Right ventricle myocardium superior (tissue), 1 donor: Measurements from ENCODE around the gene REX1BD. TPM values are rescaled to one million over a fixed set of nuclear protein-coding genes. Genes with fewer than 3 reads are reported as not detected.
"Not testable (repeated sequence)": the region's sequence is repeated elsewhere in the genome, so short reads cannot be mapped to it uniquely, and the experiment has no call there.

ENCODE experiments used
- ATAC-seq: fragments of 200-7000 bp; cut with Tn5 transposase; one replicate; pipeline ENCODE4 v1.9.1; 2020; ENCODE audit warnings: mild to moderate bottlenecking; ENCODE audit not compliant: poor library complexity
- DNase-seq: peaks from one replicate; pipeline ENCODE4 v3.0.0-alpha.2; 2020
- intact Hi-C: fragments of 100-400 bp; cut with DNase I; formaldehyde crosslinking; loops from one replicate; pipeline ENCODE4 v1.11.2; 2022
- long read RNA-seq: library from polyadenylated mRNA; unstranded; transcript quantifications from one replicate; pipeline ENCODE4 v2.0.0, GENCODE V29; 2021
- total RNA-seq: library from RNA; stranded (reverse); fragmentation: NEBNext Ultra II Directional; extraction: Animal tissue kit (Norgen Biotek cat#: 25700); gene quantifications from one replicate; pipeline ENCODE4 v1.2.1, GENCODE V29; 2021
- donor health status: DM: no; HTN: yes; CAD: no; lungs with severe emphysema.

Gene REX1BD
- total RNA-seq = 94.8 TPM
- long read RNA-seq, transcript REX1BD-205 (4 exons, 1,081 nt) = minor isoform, 18 of 143 reads
- long read RNA-seq, transcript REX1BD-201 (5 exons, 839 nt) = major isoform, 51 of 143 reads
- long read RNA-seq, transcript REX1BD-202 (5 exons, 702 nt) = minor isoform, 24 of 143 reads
- long read RNA-seq, partial matches to known transcripts = 41 of 143 reads
- long read RNA-seq, other reads (novel, unspliced or antisense) = 2 of 143 reads

- peak; percentile 94 for DNase-seq
- intact Hi-C loops = no loop called here
- ATAC-seq = peak; percentile 92
These were observed at the start of gene REX1BD for GRCh38 chr19:18588611-18589379. REX1BD (plus strand) TSS chr19:18588798; CDS start chr19:18588802, 4 bp downstream.

DNA sequence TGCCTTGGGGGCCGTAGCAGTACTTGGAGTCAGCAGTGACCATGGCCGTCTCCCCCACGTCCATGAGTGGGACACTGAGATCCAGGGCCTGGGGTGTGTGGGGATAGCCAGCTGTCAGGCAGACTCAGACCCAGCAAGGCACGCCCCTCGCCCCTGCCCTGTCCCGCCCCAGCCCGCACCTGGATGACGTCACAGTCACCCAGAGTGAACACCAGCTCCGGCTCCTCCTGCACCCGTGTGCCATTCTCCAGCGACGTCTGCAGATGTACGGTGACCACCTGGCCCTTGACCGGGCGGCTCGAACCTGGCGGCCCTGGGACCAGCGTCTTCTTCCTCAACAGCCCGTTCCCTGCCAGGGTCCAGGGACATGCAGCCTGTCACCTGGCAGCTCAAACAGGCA is 49.2 kb upstream of the REX1BD start:
- intact Hi-C loops = no loop called here
- ATAC-seq (no peak), DNase-seq (no peak)

DNA sequence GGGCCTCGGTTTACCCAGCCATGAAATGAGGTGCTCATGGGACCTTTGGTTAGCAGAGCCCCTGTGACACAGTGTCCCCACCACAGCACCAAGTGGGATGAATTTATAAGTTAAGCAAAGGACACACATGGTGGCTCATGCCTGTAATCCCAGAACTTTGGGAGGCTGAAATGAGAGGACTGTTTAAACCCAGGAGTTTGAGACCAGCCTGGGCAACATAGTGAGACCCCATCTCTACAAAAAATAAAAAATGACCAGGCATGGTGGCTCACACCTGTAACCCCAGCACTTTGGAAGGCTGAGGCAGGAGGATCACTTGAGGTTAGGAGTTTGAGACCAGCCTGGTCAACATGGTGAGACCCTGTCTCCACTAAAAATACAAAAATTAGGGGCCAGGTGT is 48.4 kb upstream of the REX1BD start:
- intact Hi-C loops, ATAC-seq, DNase-seq: not testable (repeated sequence)

- no peak for DNase-seq
- no peak for ATAC-seq
- intact Hi-C loops = no loop called here
These were observed 47.2 kb upstream of the REX1BD start for GRCh38 chr19:18541258-18541991.

DNA sequence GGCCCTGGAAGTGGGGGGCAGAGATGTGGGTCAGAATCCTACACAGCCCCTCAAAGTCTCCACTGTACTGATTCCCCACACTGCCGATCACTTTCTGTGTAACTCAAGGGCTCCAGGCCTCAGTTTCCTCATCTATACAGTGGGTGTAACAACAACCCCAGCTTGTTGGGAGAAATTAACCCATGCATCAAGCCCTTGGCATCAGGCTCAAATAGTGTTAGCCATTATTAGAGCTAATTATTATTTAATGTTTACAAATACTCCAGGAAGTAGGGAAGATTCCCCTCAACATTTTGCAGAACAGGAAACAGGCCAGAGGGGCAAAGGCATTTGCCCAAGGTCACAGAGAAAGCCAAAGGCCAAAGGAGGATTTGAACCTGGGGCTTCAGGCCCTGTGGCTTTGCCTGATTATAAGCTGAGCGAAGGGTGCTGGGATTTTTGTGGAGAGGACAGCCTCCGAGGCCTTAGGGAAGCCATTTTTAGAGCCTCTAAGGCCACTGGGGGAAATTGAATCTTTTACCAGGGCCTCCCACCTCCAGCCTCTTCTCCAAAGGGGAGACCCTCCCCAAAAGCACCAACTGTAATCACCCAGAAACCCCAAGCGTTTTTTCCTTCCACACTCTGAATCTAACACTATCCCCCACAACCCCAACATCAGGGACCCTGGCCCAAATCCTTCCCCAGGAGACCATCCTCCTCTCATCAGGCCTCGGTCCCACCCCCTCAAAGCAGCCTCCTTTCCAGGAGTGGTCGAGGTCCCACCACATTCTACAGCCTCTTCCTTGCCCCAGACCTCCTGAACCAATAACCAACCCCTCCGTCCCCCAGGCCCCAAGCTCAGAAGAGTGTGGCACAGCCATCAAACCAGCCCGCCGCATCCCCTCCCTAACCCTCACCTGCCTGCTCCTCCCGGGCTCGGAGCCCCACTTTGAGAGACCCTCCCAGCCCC is 46.3 kb upstream of the REX1BD start:
- intact Hi-C loops = no loop called here
- ATAC-seq (no peak), DNase-seq (no peak)

DNA sequence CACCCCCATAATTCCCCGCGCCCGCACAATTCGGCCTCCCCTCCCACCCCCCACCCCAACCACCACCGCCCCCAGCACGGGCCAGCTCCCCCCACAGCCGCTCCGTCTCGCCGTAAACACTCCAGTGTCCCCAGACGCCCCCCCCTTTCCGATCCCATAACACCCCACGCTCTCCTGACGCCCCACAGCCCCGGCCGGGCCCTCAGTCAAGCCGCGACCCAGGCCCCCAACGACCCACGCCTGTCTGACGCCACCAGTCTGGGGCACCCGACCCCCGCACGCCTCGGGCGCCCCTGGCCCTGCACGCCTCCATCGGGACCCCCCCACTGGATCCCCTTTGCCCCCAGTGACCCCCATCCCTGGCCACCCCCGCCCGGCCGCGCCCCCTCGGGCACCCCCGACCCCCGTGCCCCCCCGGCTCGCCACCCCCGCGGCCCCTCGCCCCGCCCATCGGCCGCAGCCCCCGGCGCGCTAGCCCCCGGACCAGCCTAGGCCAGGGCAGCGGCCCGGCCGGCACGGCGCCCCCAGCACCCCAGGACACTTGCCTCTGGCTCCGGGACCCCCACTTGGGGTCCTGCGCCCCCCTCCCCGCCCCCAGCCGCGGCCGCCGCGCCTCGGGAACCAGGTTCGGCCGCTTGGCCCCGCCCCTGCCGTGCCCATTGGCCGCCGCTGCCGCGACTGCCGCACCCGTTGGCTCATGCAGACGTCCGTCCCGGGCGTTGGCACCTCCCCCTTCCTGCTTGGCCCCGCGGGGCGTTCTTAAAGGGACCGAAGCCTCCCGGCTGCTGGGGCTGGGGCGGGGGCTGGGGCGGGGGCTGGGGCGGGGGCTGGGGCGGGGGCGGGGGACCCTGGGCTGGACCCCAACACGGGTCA is 45.4 kb upstream of the REX1BD start, which contains the start of gene FKBP8:
Gene FKBP8 (minus strand): TSS at position 633 of the 873 bp plus-strand sequence. CDS start 1,603 bp downstream, outside the sequence.
- intact Hi-C loops = no loop called here
- DNase-seq (peak; percentile 97), ATAC-seq (peak; percentile 99)

DNA sequence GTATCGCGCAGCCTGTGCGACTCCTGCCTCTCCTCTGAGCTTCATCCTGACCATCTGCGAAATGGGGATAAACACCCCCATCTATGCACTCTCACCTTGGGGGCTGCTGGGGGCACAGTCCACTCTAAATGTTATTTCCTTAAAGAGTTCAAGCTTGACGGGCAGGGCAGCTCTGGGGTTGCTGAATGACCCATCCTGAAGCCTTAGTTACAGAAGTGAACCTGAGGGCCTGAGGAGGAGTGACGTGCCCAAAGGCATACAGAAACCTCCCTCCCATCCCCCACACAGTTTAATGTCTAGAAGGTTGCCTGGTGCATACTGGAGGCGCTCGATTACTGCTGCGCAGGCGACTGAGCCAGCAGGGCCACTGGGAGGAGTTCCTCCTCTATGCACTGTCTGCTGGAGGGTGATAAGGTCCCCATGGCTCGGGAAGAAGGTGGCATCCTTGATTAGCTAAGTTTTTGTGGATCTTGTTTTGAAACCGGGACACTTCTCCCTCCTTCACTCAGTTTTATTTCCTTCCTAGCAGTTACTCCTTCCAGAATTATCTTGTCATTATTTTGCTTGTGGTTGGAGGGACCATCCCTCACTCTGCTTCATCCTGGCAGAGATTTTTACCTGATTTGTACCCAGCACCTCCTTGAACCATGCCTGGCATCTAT is 44.7 kb upstream of the REX1BD start:
- DNase-seq = peak; percentile 64

GRCh38 chr19:18551631-18552030 is 37.0 kb upstream of the REX1BD start:
- intact Hi-C loops = no loop called here
- no peak for ATAC-seq
- no peak for DNase-seq

More for the DNA sequence above, 44.7 kb upstream of the REX1BD start:
- ATAC-seq = peak; percentile 58
- intact Hi-C loops = no loop called here

- peak; percentile 99 for DNase-seq
- intact Hi-C loops = no loop called here
- peak; percentile 99 for ATAC-seq
These were observed 31.0 kb upstream of the REX1BD start, which contains the start of gene KXD1 for GRCh38 chr19:18557411-18558201. KXD1 (plus strand) TSS chr19:18557870; CDS start chr19:18562057, 4,187 bp downstream.

GRCh38 chr19:18558202-18558555 is 30.4 kb upstream of the REX1BD start:
- ATAC-seq (no peak), DNase-seq (no peak)
- intact Hi-C loops = no loop called here

DNA sequence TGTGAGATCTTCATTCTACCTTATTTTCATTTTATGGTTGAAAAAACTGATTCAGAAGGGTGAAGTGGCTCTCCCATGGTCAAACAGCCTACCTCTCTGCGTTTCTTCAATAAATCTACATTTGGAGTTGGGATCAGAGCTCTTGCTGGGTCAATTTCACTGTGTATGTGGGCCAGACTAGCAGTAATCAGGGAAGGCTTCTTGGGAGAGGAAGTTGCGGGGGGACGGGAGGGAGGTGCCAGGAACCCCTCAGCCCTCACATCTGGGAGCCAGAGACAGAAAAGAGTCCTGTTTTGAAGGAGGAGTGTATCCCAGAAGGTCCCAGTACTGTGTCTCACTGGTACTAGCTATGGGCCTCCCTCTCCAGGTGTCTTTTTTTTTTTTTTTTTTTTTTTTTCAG is 30.0 kb upstream of the REX1BD start:
- intact Hi-C loops = no loop called here
- DNase-seq = no peak
- ATAC-seq = no peak

DNA sequence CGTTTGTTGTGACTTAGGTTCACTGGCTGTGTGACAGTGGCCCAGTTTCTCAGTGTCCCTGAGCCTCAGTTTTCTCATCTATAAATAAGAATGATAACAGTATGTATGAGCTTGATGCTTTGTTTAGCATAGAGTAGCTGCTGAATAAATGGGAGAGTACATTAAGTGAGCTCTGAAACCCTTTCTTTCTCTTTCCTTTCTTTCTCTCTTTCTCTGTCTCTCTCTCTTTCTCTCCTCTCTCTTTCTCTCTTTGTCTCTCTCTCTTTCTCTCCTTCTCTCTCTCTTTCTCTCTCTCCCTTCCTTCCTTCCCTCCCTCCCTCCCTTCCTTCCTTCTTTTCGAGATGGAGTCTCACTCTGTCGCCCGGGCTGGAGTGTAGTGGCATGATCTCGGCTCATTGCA is 28.9 kb upstream of the REX1BD start:
- ATAC-seq (no peak), DNase-seq (no peak)
- intact Hi-C loops = loop anchor here (5.0 kb wide), 1 partner anchor 107 kb away; no protein-coding TSS in a partner anchor

GRCh38 chr19:18562086-18562485 is 26.5 kb upstream of the REX1BD start:
- DNase-seq (peak; percentile 60), ATAC-seq (peak; percentile 2)
- intact Hi-C loops = loop anchor here (5.0 kb wide), 1 partner anchor 110 kb away; no protein-coding TSS in a partner anchor

- no peak for ATAC-seq
- no peak for DNase-seq
- intact Hi-C loops = no loop called here
These were observed 21.6 kb upstream of the REX1BD start for GRCh38 chr19:18566953-18567352.

DNA sequence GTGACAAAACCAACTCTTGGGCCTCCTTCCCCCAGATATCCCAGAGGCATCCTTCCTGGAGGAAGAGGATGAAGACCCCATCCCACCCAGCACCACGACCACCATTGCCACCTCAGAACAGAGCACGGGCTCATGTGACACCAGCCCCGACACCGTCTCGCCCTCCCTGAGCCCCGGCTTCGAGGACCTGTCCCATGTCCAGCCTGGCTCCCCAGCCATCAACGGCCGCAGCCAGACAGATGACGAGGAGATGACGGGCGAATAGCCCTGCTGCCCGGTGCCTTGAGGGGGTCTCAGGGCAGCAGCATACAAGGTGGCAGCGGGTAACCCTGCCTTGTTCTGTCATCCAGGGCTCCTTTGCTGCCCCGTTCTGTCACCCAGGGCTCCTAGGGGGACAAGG is 20.2 kb upstream of the REX1BD start:
- intact Hi-C loops = no loop called here
- DNase-seq (no peak), ATAC-seq (no peak)
